Measurements from ENCODE around the gene OARD1. TPM values are rescaled to one million over a fixed set of nuclear protein-coding genes. Genes with fewer than 3 reads are reported as not detected.

Gene OARD1
- total RNA-seq, 2 donors from 2014 or later, result 15.0 to 27.4 TPM

GRCh38 chr6:41092421-41093140, 20.4 kb upstream of the OARD1 start:
- no peaks in the 10 kb centered on the region for H3K4me1 ChIP-seq
- no peak overlapping the region for H3K4me3 ChIP-seq
- ATAC-seq, result no peak
- no peak for DNase-seq
- no peak for TF ChIP-seq POLR2A (IDR thresholded peaks at IDR 0.05)
- peak in 2 of 7 experiments; percentile 14 to 20 for TF ChIP-seq CTCF (IDR thresholded peaks at IDR 0.05)
- intact Hi-C loops (cut with DNase I), result no loop called here
- H3K36me3 ChIP-seq (replicated peaks in 1 of 2; ENCODE audit: insufficient read depth in 1 of 2, low read depth in 2 of 2), result peaks cover 21 to 67% of the 10 kb centered on the region in 2 donors
- H3K9me3 ChIP-seq, result no peaks in the 10 kb centered on the region
- no peak overlapping the region for H3K27ac ChIP-seq
- 93 to 94% methylated on average over 4 of the region's 4 CpGs for WGBS, 2 donors
- no peaks in the 10 kb centered on the region for H3K27me3 ChIP-seq

DNA sequence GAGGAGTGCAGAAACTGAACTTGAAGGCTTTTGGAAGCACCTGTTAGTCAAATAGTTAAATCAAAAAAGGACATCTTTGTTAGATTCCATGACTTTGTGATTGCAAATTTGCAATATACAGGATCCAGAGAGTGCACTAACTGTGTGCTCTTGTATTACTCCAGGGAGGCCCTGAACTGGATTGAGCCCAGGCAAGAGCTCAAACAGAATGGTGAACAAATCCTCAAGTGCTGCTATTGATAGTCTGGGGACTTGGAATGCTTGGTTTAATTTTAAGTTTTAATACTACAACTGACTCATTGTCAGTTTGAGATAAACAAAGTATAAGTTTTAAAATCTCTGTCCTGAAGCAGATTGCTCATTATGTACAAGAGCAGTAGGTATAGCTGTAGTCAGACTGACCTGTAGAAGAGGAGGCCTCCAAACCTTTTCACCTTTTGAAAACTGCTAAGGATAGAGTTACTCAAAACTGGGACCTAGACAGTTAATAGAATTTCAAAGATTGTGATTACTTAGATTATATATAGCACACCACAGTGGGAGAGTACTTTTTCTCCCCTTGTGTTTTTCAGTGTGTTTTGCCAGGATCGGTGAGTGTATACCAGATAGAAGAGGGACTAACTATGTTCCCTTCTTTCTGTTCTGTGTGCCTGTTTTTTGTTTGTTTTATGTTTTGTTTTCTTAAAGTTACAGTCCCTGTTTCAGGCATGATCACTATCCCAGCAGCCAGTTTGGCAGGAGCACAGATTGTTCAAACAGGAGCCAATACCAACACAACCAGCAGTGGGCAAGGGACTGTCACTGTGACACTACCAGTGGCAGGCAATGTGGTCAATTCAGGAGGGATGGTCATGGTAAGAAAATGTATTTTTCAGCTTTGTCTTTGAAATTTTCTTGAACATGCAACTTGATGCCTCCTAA, 18.9 kb upstream of the OARD1 start:
- no peak overlapping the region for H3K4me3 ChIP-seq
- TF ChIP-seq POLR2A (IDR thresholded peaks at IDR 0.05) (no peak), CTCF (IDR thresholded peaks at IDR 0.05) (no peak)
- no peaks in the 10 kb centered on the region for H3K9me3 ChIP-seq
- H3K27me3 ChIP-seq, result no peaks in the 10 kb centered on the region
- no peak overlapping the region for H3K27ac ChIP-seq
- DNase-seq, result peak in 1 of 4 donors; percentile 11
- H3K36me3 ChIP-seq (replicated peaks in 1 of 2; ENCODE audit: insufficient read depth in 1 of 2, low read depth in 2 of 2), result peaks cover 20 to 57% of the 10 kb centered on the region in 2 donors
- no peak for ATAC-seq
- intact Hi-C loops (cut with DNase I), result no loop called here
- no peaks in the 10 kb centered on the region for H3K4me1 ChIP-seq
- 32 to 46% methylated on average over 1 of the region's 1 CpG for WGBS, 2 donors

GRCh38 chr6:41088451-41088850, 16.3 kb upstream of the OARD1 start:
- 88 to 89% methylated on average over 4 of the region's 4 CpGs for WGBS, 2 donors
- Histone ChIP-seq H3K4me3 (no peak overlapping the region), H3K9me3 (no peaks in the 10 kb centered on the region), H3K4me1 (no peaks in the 10 kb centered on the region), H3K27ac (no peak overlapping the region), H3K36me3 (replicated peaks in 1 of 2; ENCODE audit: insufficient read depth in 1 of 2, low read depth in 2 of 2) (peaks cover 3 to 40% of the 10 kb centered on the region in 2 donors), H3K27me3 (no peaks in the 10 kb centered on the region)
- TF ChIP-seq CTCF (IDR thresholded peaks at IDR 0.05) (no peak), POLR2A (IDR thresholded peaks at IDR 0.05) (no peak)
- no peak for DNase-seq
- no peak for ATAC-seq
- intact Hi-C loops (cut with DNase I), result no loop called here

GRCh38 chr6:41085182-41085581, 13.0 kb upstream of the OARD1 start:
- intact Hi-C loops (cut with DNase I), result no loop called here
- H3K27me3 ChIP-seq, result no peaks in the 10 kb centered on the region
- no peak overlapping the region for H3K4me3 ChIP-seq
- H3K9me3 ChIP-seq, result no peaks in the 10 kb centered on the region
- no peak for ATAC-seq
- no peak for TF ChIP-seq POLR2A (IDR thresholded peaks at IDR 0.05)
- no peak for TF ChIP-seq CTCF (IDR thresholded peaks at IDR 0.05)
- no peak for DNase-seq
- no peak overlapping the region for H3K27ac ChIP-seq
- H3K36me3 ChIP-seq (replicated peaks in 1 of 2; ENCODE audit: insufficient read depth in 1 of 2, low read depth in 2 of 2), result peaks cover 0 to 25% of the 10 kb centered on the region in 2 donors
- peaks cover 5% of the 10 kb centered on the region for H3K4me1 ChIP-seq

All from body of pancreas (tissue), 4 donors.